ENCODE data around the gene LEO1.

DNA sequence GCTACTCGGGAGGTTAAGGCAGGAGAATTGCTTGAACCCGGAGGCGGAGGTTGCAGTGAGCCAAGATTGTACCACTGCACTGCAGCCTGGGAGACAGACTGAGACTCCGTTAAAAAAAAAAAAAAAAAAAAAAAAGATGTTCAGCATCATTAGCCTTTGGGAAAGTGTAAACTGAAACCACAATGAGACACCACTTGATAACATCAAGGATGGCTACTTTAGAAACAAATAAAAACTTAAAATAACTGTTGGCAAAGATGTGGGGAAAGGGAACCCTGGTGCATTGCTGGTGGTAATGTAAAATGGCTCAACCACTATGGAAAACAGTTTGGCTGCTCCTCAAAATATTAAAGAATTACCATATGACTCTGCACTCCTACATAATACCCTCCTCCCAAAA lies 1.9 kb downstream of the LEO1 start:
- TF ChIP-seq, protein P1, sequence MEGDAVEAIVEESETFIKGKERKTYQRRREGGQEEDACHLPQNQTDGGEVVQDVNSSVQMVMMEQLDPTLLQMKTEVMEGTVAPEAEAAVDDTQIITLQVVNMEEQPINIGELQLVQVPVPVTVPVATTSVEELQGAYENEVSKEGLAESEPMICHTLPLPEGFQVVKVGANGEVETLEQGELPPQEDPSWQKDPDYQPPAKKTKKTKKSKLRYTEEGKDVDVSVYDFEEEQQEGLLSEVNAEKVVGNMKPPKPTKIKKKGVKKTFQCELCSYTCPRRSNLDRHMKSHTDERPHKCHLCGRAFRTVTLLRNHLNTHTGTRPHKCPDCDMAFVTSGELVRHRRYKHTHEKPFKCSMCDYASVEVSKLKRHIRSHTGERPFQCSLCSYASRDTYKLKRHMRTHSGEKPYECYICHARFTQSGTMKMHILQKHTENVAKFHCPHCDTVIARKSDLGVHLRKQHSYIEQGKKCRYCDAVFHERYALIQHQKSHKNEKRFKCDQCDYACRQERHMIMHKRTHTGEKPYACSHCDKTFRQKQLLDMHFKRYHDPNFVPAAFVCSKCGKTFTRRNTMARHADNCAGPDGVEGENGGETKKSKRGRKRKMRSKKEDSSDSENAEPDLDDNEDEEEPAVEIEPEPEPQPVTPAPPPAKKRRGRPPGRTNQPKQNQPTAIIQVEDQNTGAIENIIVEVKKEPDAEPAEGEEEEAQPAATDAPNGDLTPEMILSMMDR (IDR thresholded peaks at IDR 0.05): no peak
- TF ChIP-seq POLR2A (IDR thresholded peaks at IDR 0.05): no peak

All from heart left ventricle (tissue), 13 donors.